CD8-positive, alpha-beta memory T cell (primary cell): ENCODE data around the gene SYNE3. TPM values are rescaled to one million over a fixed set of nuclear protein-coding genes. Genes with fewer than 3 reads are reported as not detected.

Source experiments
- CTCF ChIA-PET: fragments of 350-600 bp; sonication (Branson Sonifier 250); formaldehyde crosslinking; loops from one replicate; lab custom pipeline; 2021; ENCODE audit warnings: antibody characterized with exemption; lab: Charles Lee
- POLR2A ChIA-PET: fragments of 350-600 bp; sonication (Branson Sonifier 250); formaldehyde crosslinking; loops from one replicate; lab custom pipeline; 2021; ENCODE audit warnings: antibody characterized with exemption; lab: Charles Lee
- DNase-seq, 5 donors: peaks; one replicate each; pipeline versions ENCODE4 v3.0.0 to v3.0.0-alpha.2; 2020 to 2022; ENCODE audit warnings: mixed read lengths in 1 of 5
- H3K27ac ChIP-seq: one replicate; pipeline ENCODE4 v1.7.0; 2013; ENCODE audit warnings: low read depth, mild to moderate bottlenecking, low read length, moderate library complexity
- H3K27me3 ChIP-seq: 2 replicates; pipeline ENCODE4 v1.7.0; 2013; ENCODE audit warnings: low read length, mild to moderate bottlenecking; ENCODE audit not compliant: insufficient read depth, poor library complexity, severe bottlenecking
- H3K36me3 ChIP-seq: 2 replicates; pipeline ENCODE4 v1.7.0; 2013; ENCODE audit warnings: mild to moderate bottlenecking, low read length, moderate library complexity; ENCODE audit not compliant: insufficient read depth
- H3K4me1 ChIP-seq: 2 replicates; pipeline ENCODE4 v1.7.0; 2013; ENCODE audit warnings: mild to moderate bottlenecking, low read length, moderate library complexity; ENCODE audit not compliant: insufficient read depth
- H3K4me3 ChIP-seq: 2 replicates; pipeline ENCODE4 v1.7.0; 2013; ENCODE audit warnings: mild to moderate bottlenecking, low read length
- H3K9me3 ChIP-seq: 2 replicates; pipeline ENCODE4 v1.7.0; 2013; ENCODE audit warnings: mild to moderate bottlenecking, low read length
- H3K27ac Mint-ChIP-seq, 8 donors: one replicate each; pipeline ENCODE4 v1.8.0; 2020 to 2021; ENCODE audit warnings: mixed read lengths in 8 of 8, mild to moderate bottlenecking in 6 of 8, inconsistent platforms in 3 of 8, moderate library complexity in 3 of 8
- H3K27me3 Mint-ChIP-seq, 2 donors: one replicate each; pipeline ENCODE4 v1.8.0; 2020 to 2021; ENCODE audit warnings: mixed read lengths in 2 of 2, mild to moderate bottlenecking in 1 of 2, moderate library complexity in 1 of 2
- H3K36me3 Mint-ChIP-seq, 3 donors: one replicate each; pipeline ENCODE4 v1.8.0; 2020 to 2021; ENCODE audit warnings: mixed read lengths in 3 of 3, inconsistent platforms in 1 of 3, mild to moderate bottlenecking in 1 of 3
- H3K4me1 Mint-ChIP-seq, 3 donors: one replicate each; pipeline ENCODE4 v1.8.0; 2020 to 2021; ENCODE audit warnings: mixed read lengths in 3 of 3, inconsistent platforms in 1 of 3, mild to moderate bottlenecking in 1 of 3
- H3K4me3 Mint-ChIP-seq, 7 donors: one replicate each; pipeline ENCODE4 v1.8.0; 2020 to 2021; ENCODE audit warnings: mixed read lengths in 7 of 7, mild to moderate bottlenecking in 6 of 7, moderate library complexity in 4 of 7, inconsistent platforms in 2 of 7
- H3K9me3 Mint-ChIP-seq, 5 donors: one replicate each; pipeline ENCODE4 v1.8.0; 2020 to 2022; ENCODE audit warnings: mixed read lengths in 5 of 5, mild to moderate bottlenecking in 3 of 5, moderate library complexity in 2 of 5, inconsistent platforms in 1 of 5
- polyA plus RNA-seq: library from polyadenylated mRNA; unstranded; fragments of 300-500 nt; fragmentation: Illumina TruSeq; gene quantifications from one replicate; pipeline ENCODE4 v1.2.3, GENCODE V29; 2021
- total RNA-seq, 2 experiments: library from RNA; stranded (reverse); gene quantifications; one replicate each; pipeline ENCODE4 v1.2.3, GENCODE V29; 2021

Gene SYNE3
- total and polyA plus RNA-seq, 3 experiments from 2014 or later: 4.3 to 39.7 (median 37.6) TPM

- Mint-ChIP-seq H3K4me3 (peak overlapping the region in 6 of 7 donors; percentile 3 to 61 (median 38)), H3K9me3 (peaks cover 0 to 4% (median 0%) of the 10 kb centered on the region in 5 donors), H3K27ac (peak overlapping the region; percentile 79 to 96 (median 93)), H3K36me3 (peaks cover 7 to 14% (median 8%) of the 10 kb centered on the region in 3 donors), H3K27me3 (peaks cover 0 to 2% of the 10 kb centered on the region in 2 donors), H3K4me1 (peaks cover 36 to 70% (median 61%) of the 10 kb centered on the region in 3 donors)
- POLR2A ChIA-PET: no interaction called here
- no peaks in the 10 kb centered on the region for H3K36me3 ChIP-seq
- peak overlapping the region; percentile 14 for H3K27ac ChIP-seq
- no peaks in the 10 kb centered on the region for H3K27me3 ChIP-seq
- no peak overlapping the region for H3K4me3 ChIP-seq
- CTCF ChIA-PET: interaction anchor here (0.9 to 1.3 kb wide), 4 partner anchors 10 to 49 kb away, joined by 3 to 5 read pairs (median 3); no protein-coding TSS in a partner anchor
- no peaks in the 10 kb centered on the region for H3K9me3 ChIP-seq
- peaks cover 36% of the 10 kb centered on the region for H3K4me1 ChIP-seq
- no peak for DNase-seq
These were observed 20.9 kb downstream of the SYNE3 start for GRCh38 chr14:95495538-95496025.

GRCh38 chr14:95495076-95495475 is 21.4 kb downstream of the SYNE3 start:
- Histone ChIP-seq H3K4me3 (no peak overlapping the region), H3K4me1 (peaks cover 36% of the 10 kb centered on the region), H3K36me3 (no peaks in the 10 kb centered on the region), H3K27ac (no peak overlapping the region), H3K9me3 (no peaks in the 10 kb centered on the region), H3K27me3 (no peaks in the 10 kb centered on the region)
- DNase-seq: no peak
- ChIA-PET CTCF (interaction anchor here (0.9 to 2.4 kb wide), 2 partner anchors 10 to 32 kb away, joined by 3 to 5 read pairs; no protein-coding TSS in a partner anchor), POLR2A (no interaction called here)
- peaks cover 35 to 72% (median 59%) of the 10 kb centered on the region in 3 donors for H3K4me1 Mint-ChIP-seq
- peaks cover 0 to 4% (median 0%) of the 10 kb centered on the region in 5 donors for H3K9me3 Mint-ChIP-seq
- peaks cover 6 to 11% (median 7%) of the 10 kb centered on the region in 3 donors for H3K36me3 Mint-ChIP-seq
- peaks cover 0 to 2% of the 10 kb centered on the region in 2 donors for H3K27me3 Mint-ChIP-seq
- H3K27ac Mint-ChIP-seq: peak overlapping the region; percentile 79 to 96 (median 93)
- peak overlapping the region in 3 of 7 donors; percentile 37 to 61 (median 38) for H3K4me3 Mint-ChIP-seq

GRCh38 chr14:95494456-95494855 is 22.0 kb downstream of the SYNE3 start:
- peaks cover 0 to 2% of the 10 kb centered on the region in 2 donors for H3K27me3 Mint-ChIP-seq
- CTCF ChIA-PET: interaction anchor here (1.1 to 2.4 kb wide), 3 partner anchors 11 to 33 kb away, joined by 3 to 5 read pairs (median 4); partner anchors contain the start of gene SYNE3
- H3K9me3 Mint-ChIP-seq: peaks cover 0 to 4% (median 0%) of the 10 kb centered on the region in 5 donors
- Histone ChIP-seq H3K9me3 (no peaks in the 10 kb centered on the region), H3K36me3 (no peaks in the 10 kb centered on the region), H3K4me1 (peaks cover 36% of the 10 kb centered on the region), H3K27me3 (no peaks in the 10 kb centered on the region), H3K27ac (no peak overlapping the region), H3K4me3 (no peak overlapping the region)
- H3K27ac Mint-ChIP-seq: peak overlapping the region; percentile 2 to 96 (median 80)
- POLR2A ChIA-PET: no interaction called here
- no peak overlapping the region for H3K4me3 Mint-ChIP-seq
- peaks cover 34 to 74% (median 59%) of the 10 kb centered on the region in 3 donors for H3K4me1 Mint-ChIP-seq
- no peak for DNase-seq
- peaks cover 6 to 8% (median 7%) of the 10 kb centered on the region in 3 donors for H3K36me3 Mint-ChIP-seq

GRCh38 chr14:95493976-95494375 is 22.5 kb downstream of the SYNE3 start:
- no peak overlapping the region for H3K4me3 Mint-ChIP-seq
- no peaks in the 10 kb centered on the region for H3K9me3 ChIP-seq
- peaks cover 0 to 2% of the 10 kb centered on the region in 2 donors for H3K27me3 Mint-ChIP-seq
- peaks cover 0 to 4% (median 0%) of the 10 kb centered on the region in 5 donors for H3K9me3 Mint-ChIP-seq
- peaks cover 31 to 75% (median 59%) of the 10 kb centered on the region in 3 donors for H3K4me1 Mint-ChIP-seq
- H3K36me3 Mint-ChIP-seq: peaks cover 5 to 7% (median 6%) of the 10 kb centered on the region in 3 donors
- peak overlapping the region; percentile 2 to 96 (median 70) for H3K27ac Mint-ChIP-seq
- H3K27me3 ChIP-seq: no peaks in the 10 kb centered on the region
- ChIA-PET CTCF (interaction anchor here (1.1 to 2.4 kb wide), 3 partner anchors 12 to 34 kb away, joined by 3 to 5 read pairs (median 4); partner anchors contain the start of gene SYNE3), POLR2A (no interaction called here)
- no peak for DNase-seq
- no peak overlapping the region for H3K27ac ChIP-seq
- H3K4me1 ChIP-seq: peaks cover 32% of the 10 kb centered on the region
- H3K4me3 ChIP-seq: no peak overlapping the region
- no peaks in the 10 kb centered on the region for H3K36me3 ChIP-seq

GRCh38 chr14:95493503-95493902 is 22.9 kb downstream of the SYNE3 start:
- H3K4me1 ChIP-seq: peaks cover 28% of the 10 kb centered on the region

GRCh38 chr14:95491936-95492608 is 24.4 kb downstream of the SYNE3 start:
- ChIA-PET POLR2A (no interaction called here), CTCF (interaction anchor here (1.5 kb wide), 1 partner anchor 44 kb away, joined by 3 read pairs; no protein-coding TSS in a partner anchor)
- Histone ChIP-seq H3K9me3 (no peaks in the 10 kb centered on the region), H3K27me3 (no peaks in the 10 kb centered on the region), H3K36me3 (no peaks in the 10 kb centered on the region), H3K4me1 (peaks cover 20% of the 10 kb centered on the region), H3K27ac (no peak overlapping the region), H3K4me3 (no peak overlapping the region)
- H3K27ac Mint-ChIP-seq: peak overlapping the region in 2 of 8 donors; percentile 25 to 40
- H3K4me1 Mint-ChIP-seq: peaks cover 29 to 75% (median 58%) of the 10 kb centered on the region in 3 donors
- H3K4me3 Mint-ChIP-seq: no peak overlapping the region
- DNase-seq: no peak
- H3K27me3 Mint-ChIP-seq: peaks cover 0 to 2% of the 10 kb centered on the region in 2 donors
- peaks cover 6 to 9% (median 7%) of the 10 kb centered on the region in 3 donors for H3K36me3 Mint-ChIP-seq
- H3K9me3 Mint-ChIP-seq: peaks cover 0 to 4% (median 0%) of the 10 kb centered on the region in 5 donors

More at GRCh38 chr14:95493503-95493902, 22.9 kb downstream of the SYNE3 start:
- no peak overlapping the region for H3K4me3 ChIP-seq
- no peak for DNase-seq
- POLR2A ChIA-PET: no interaction called here
- peaks cover 0 to 2% of the 10 kb centered on the region in 2 donors for H3K27me3 Mint-ChIP-seq
- no peaks in the 10 kb centered on the region for H3K27me3 ChIP-seq
- H3K9me3 ChIP-seq: no peaks in the 10 kb centered on the region
- CTCF ChIA-PET: interaction anchor here (1.1 to 2.4 kb wide), 3 partner anchors 12 to 34 kb away, joined by 3 to 5 read pairs (median 4); partner anchors contain the start of gene SYNE3
- H3K27ac ChIP-seq: no peak overlapping the region
- H3K4me3 Mint-ChIP-seq: no peak overlapping the region
- peaks cover 0 to 4% (median 0%) of the 10 kb centered on the region in 5 donors for H3K9me3 Mint-ChIP-seq
- peaks cover 6 to 7% (median 7%) of the 10 kb centered on the region in 3 donors for H3K36me3 Mint-ChIP-seq
- peak overlapping the region in 6 of 8 donors; percentile 0 to 96 (median 56) for H3K27ac Mint-ChIP-seq
- H3K4me1 Mint-ChIP-seq: peaks cover 31 to 73% (median 56%) of the 10 kb centered on the region in 3 donors
- no peaks in the 10 kb centered on the region for H3K36me3 ChIP-seq

- no peak overlapping the region for H3K27ac ChIP-seq
- POLR2A ChIA-PET: no interaction called here
- no peak overlapping the region for H3K4me3 ChIP-seq
- no peak for DNase-seq
- H3K27me3 Mint-ChIP-seq: peaks cover 0 to 2% of the 10 kb centered on the region in 2 donors
- H3K4me1 ChIP-seq: peaks cover 8% of the 10 kb centered on the region
- peaks cover 6 to 10% (median 7%) of the 10 kb centered on the region in 3 donors for H3K36me3 Mint-ChIP-seq
- no peaks in the 10 kb centered on the region for H3K36me3 ChIP-seq
- CTCF ChIA-PET: interaction anchor here (1.1 to 1.2 kb wide), 2 partner anchors 12 to 29 kb away, joined by 3 read pairs; no protein-coding TSS in a partner anchor
- no peak overlapping the region for H3K4me3 Mint-ChIP-seq
- H3K9me3 ChIP-seq: no peaks in the 10 kb centered on the region
- H3K27me3 ChIP-seq: no peaks in the 10 kb centered on the region
- H3K9me3 Mint-ChIP-seq: peaks cover 0 to 4% (median 0%) of the 10 kb centered on the region in 5 donors
- peaks cover 22 to 73% (median 48%) of the 10 kb centered on the region in 3 donors for H3K4me1 Mint-ChIP-seq
- H3K27ac Mint-ChIP-seq: peak overlapping the region in 4 of 8 donors; percentile 27 to 72 (median 51)
These were observed 25.6 kb downstream of the SYNE3 start for GRCh38 chr14:95490727-95491451.
